ENCODE results near the gene INMT. TPM values are rescaled to one million over a fixed set of nuclear protein-coding genes. Genes with fewer than 3 reads are reported as not detected.

INMT gene
- total RNA-seq = 0.28 and 0.42 TPM in 2 replicates

DNA sequence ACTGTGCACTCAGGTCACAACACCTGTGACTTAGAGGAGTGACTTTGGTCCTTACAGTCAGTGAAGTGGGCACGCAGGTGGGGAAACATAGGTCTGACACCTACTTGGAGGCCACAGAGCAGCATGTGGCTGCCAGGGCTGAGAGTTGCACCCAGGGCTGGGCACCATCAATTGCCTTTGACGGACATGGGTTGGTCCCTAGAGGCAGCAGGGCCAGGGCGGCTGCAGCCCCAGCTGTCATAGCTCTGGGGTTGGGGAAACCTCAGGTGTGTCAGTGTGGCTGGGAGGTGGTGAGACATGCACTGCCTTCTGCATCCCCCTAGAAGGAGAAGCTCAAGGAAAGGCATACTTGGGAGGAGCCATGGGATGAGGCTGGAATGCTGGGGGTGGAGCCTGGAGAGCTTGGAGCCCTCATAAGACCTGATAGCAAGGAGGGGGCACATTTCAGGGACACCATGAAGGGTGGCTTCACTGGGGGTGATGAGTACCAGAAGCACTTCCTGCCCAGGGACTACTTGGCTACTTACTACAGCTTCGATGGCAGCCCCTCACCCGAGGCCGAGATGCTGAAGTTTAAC, at the start of gene INMT:
INMT (plus strand) TSS at position 440 of the 578 bp plus-strand sequence; CDS start at position 456, 16 bp downstream.

DNA sequence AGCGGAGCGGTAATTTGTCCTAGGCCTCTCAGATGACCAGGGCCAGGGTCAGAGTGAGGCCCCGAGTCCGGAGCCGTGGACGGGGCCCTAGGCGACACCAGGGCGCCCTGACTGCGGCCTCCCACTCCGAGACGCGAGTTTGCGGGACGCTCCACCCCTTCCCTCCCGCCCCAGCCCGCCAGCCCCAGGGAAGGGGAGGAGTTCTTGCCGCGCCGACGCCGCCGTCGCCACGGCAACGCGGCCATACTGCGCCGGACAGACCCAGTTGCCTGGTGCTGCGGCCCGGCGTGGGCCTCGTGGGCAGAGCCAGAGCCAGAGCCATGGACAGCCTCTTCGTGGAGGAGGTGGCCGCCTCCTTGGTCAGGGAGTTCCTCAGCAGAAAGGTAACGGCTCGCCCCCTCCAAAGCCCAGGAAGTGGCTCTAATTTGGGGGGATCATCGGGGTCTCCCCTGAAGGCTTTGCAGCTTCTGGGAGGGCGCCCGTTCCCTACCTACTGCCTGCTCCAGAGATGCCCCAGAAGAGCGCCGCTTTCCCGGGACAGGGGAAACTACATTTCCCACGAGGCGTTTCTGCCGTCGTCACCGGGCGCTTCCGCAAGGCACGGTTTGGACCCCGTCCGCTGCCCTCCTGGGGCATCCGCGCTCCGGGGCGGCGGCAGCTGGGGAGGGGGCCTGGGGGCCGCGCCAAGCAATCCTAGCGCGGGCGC, 19.4 kb downstream of the INMT start, which contains the start of gene MINDY4:
MINDY4 (plus strand) TSS at position 244 of the 706 bp plus-strand sequence; CDS start at position 321, 77 bp downstream.

Other genes with a start within 250 kb of the INMT start
- gene GGCT, start 247.3 kb upstream of the INMT start, total RNA-seq = 76.8 and 79.3 TPM in 2 replicates
- gene GARS1, start 157.3 kb upstream of the INMT start, total RNA-seq = 136 and 164 TPM in 2 replicates
- not detected in 2 replicates for gene CRHR2, start 69.7 kb upstream of the INMT start, total RNA-seq
- 0.56 and 2.2 TPM in 2 replicates for gene MINDY4, start 19.3 kb downstream of the INMT start, total RNA-seq
- gene AQP1, start 159.7 kb downstream of the INMT start, total RNA-seq = not detected in 2 replicates
- gene GHRHR, start 211.8 kb downstream of the INMT start, total RNA-seq = not detected in 2 replicates

Data from airway epithelial cell (primary cell).